Endothelial cell of hepatic sinusoid (primary cell): Measurements from ENCODE around the gene SMTNL2.

Experiments
- in situ Hi-C: cut with HindIII; loops from 2 replicates; pipeline ENCODE4 v1.10.0; 2017; ENCODE audit warnings: low sequenced_read_pairs

Gene SMTNL2

GRCh38 chr17:4657678-4658077, 73.3 kb downstream of the SMTNL2 start:
- in situ Hi-C loops: loop anchor here (5.0 kb wide), 1 partner anchor 65 kb away; no protein-coding TSS in a partner anchor
